ENCODE results near the gene TNFAIP6. TPM values are rescaled to one million over a fixed set of nuclear protein-coding genes. Genes with fewer than 3 reads are reported as not detected.

The TNFAIP6 gene
- polyA plus RNA-seq, 6 donors from 2014 or later, result 0.25 TPM; not detected in 5

DNA sequence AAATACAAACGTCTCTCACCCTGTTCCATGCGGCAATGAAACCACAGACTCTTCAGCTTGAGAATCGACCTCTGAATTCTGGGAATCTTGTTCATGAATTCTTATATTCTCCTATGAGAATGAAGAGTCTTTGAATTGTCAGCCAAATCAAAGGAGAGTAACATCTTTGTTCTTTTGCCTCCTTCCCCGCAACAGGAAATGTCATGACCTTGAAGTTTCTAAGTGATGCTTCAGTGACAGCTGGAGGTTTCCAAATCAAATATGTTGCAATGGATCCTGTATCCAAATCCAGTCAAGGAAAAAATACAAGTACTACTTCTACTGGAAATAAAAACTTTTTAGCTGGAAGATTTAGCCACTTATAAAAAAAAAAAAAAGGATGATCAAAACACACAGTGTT lies 21.8 kb downstream of the TNFAIP6 start:
- no peak for DNase-seq
- no peaks in the 10 kb centered on the region for H3K4me1 Mint-ChIP-seq
- peaks cover 0 to 5% (median 0%) of the 10 kb centered on the region in 3 donors for H3K27me3 Mint-ChIP-seq
- H3K36me3 Mint-ChIP-seq, result no peaks in the 10 kb centered on the region
- no peak for ATAC-seq (ENCODE audit: low read depth in 2 of 2)
- no peaks in the 10 kb centered on the region for H3K9me3 Mint-ChIP-seq
- no peak overlapping the region for H3K27ac Mint-ChIP-seq
- no peak overlapping the region for H3K4me3 Mint-ChIP-seq

DNA sequence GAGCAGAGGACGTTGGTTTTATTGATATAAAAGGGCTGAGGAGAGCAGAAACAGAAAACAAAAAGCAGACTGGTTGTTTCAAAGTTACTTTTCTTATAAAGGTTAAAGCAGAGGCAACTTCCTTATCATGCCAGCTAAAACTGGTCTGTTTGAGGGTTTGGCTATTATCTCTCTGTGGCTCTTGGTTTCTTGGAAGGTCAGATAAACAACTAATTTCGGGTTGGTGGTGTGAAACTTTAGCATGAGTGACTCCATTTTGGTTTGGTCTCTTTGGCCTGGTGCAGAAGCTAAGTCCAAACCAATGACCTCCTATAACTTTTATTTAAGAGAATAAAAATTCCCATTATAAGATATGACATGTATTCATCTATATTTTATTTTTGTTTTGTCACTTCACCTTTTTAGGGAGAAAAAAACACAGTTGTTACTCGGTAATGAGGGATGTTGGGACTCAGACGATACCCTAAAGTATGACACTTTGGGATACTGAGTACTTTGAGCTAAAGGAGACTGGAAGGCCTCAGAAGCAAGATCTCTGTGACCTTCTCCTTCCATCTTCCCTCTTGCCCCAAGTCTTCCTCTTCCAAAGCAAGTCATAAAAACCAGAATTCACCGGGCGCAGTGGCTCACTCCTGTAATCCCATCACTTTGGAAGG lies 23.3 kb downstream of the TNFAIP6 start:
- H3K27me3 Mint-ChIP-seq, result peaks cover 0 to 4% (median 0%) of the 10 kb centered on the region in 3 donors
- H3K4me3 Mint-ChIP-seq, result no peak overlapping the region
- H3K36me3 Mint-ChIP-seq, result no peaks in the 10 kb centered on the region
- DNase-seq (no peak), ATAC-seq (ENCODE audit: low read depth in 2 of 2) (no peak)
- no peaks in the 10 kb centered on the region for H3K9me3 Mint-ChIP-seq
- no peak overlapping the region for H3K27ac Mint-ChIP-seq
- no peaks in the 10 kb centered on the region for H3K4me1 Mint-ChIP-seq

DNA sequence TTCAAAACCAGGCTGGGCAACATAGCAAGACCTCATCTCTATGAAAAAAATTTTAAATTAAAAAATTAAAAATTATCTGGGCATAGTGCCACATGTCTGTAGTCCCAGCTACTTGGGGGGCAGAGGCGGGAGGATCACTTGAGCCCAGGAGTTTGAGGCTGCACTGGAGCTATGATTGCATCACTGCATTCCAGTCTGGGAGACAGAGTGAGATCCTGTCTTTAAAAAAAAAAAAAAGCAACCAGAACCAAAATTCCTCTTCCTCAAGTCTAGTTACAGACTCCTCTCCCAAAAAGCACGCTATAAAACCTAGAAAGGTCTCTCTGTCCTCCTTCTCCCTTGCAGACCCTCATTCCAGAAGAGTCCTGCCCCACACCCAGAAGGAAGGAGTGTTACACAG lies 23.9 kb downstream of the TNFAIP6 start:
- Mint-ChIP-seq H3K27ac (no peak overlapping the region), H3K4me1 (no peaks in the 10 kb centered on the region), H3K27me3 (peaks cover 0 to 4% (median 0%) of the 10 kb centered on the region in 3 donors), H3K9me3 (no peaks in the 10 kb centered on the region), H3K4me3 (no peak overlapping the region), H3K36me3 (no peaks in the 10 kb centered on the region)
- ATAC-seq (ENCODE audit: low read depth in 2 of 2) (no peak), DNase-seq (no peak)

DNA sequence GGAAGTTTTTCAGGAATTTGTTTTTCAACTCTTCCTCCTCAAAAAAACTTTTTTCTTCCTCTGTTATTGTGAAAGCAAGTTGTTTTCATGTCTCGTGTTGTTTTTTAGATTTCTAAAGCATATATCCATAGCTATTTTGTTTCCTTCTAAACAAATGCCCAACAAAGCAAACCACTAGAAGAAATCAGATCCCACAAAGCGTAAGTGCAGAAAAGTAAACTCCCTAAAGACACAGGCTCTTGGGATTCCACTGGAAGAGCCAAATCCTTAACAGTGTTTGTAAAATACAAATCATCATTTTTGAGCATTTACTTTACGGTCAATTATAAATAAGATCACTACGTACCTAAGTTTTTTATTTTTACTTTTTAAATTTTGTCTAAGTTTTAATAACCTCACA lies 30.6 kb downstream of the TNFAIP6 start:
- no peak overlapping the region for H3K27ac Mint-ChIP-seq
- no peaks in the 10 kb centered on the region for H3K4me1 Mint-ChIP-seq
- ATAC-seq (ENCODE audit: low read depth in 2 of 2) (no peak), DNase-seq (no peak)
- peaks cover 0 to 11% (median 3%) of the 10 kb centered on the region in 7 donors for H3K9me3 Mint-ChIP-seq
- H3K4me3 Mint-ChIP-seq, result no peak overlapping the region
- H3K27me3 Mint-ChIP-seq, result peaks cover 0 to 8% (median 0%) of the 10 kb centered on the region in 3 donors
- no peaks in the 10 kb centered on the region for H3K36me3 Mint-ChIP-seq

DNA sequence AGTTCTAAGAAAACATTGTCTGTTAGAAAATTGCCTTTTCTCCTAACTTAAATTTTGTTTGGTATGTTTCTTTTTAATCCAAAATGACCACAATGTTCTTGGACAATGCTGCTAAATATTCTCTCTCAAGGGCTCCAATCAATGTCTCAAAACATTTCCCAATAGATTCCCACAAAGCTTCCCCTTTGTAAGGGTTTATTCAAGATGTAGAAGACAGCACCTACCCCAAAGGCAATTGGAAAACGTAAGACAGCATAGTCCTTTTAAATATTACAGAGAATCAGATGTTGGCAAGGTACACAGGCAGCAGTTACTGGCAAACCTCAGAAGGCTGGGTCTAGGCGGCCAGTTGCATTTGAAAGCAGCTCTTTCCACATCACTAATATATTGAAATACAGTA lies 34.0 kb downstream of the TNFAIP6 start:
- peaks cover 0 to 3% (median 0%) of the 10 kb centered on the region in 3 donors for H3K27me3 Mint-ChIP-seq
- no peaks in the 10 kb centered on the region for H3K36me3 Mint-ChIP-seq
- H3K4me1 Mint-ChIP-seq, result no peaks in the 10 kb centered on the region
- H3K27ac Mint-ChIP-seq, result no peak overlapping the region
- DNase-seq (no peak), ATAC-seq (ENCODE audit: low read depth in 2 of 2) (no peak)
- peaks cover 0 to 14% (median 7%) of the 10 kb centered on the region in 7 donors for H3K9me3 Mint-ChIP-seq
- H3K4me3 Mint-ChIP-seq, result no peak overlapping the region

DNA sequence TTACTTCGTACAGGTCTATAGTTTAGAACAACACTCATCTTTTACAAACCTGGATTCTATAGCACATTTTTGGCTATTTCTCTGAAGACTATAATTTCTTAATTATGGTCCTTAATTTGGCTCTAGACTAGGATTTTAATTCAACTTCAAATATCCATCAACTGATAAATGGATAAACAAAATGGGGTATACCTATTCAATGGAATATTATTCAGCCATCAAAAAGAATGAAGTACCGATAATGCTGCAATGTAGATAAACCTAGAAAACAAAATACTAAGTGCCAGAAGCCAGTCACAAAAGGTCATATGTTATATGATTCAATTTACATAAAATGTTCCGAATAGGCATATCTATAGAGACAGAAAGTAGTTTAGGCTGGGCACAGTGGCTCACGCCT lies 37.1 kb downstream of the TNFAIP6 start:
- Mint-ChIP-seq H3K4me1 (no peaks in the 10 kb centered on the region), H3K27ac (peak overlapping the region in 1 of 6 donors; percentile 30), H3K4me3 (no peak overlapping the region), H3K36me3 (no peaks in the 10 kb centered on the region), H3K9me3 (peaks cover 0 to 14% (median 7%) of the 10 kb centered on the region in 7 donors), H3K27me3 (peaks cover 0 to 3% (median 0%) of the 10 kb centered on the region in 3 donors)
- no peak for DNase-seq
- ATAC-seq (ENCODE audit: low read depth in 2 of 2), result no peak

DNA sequence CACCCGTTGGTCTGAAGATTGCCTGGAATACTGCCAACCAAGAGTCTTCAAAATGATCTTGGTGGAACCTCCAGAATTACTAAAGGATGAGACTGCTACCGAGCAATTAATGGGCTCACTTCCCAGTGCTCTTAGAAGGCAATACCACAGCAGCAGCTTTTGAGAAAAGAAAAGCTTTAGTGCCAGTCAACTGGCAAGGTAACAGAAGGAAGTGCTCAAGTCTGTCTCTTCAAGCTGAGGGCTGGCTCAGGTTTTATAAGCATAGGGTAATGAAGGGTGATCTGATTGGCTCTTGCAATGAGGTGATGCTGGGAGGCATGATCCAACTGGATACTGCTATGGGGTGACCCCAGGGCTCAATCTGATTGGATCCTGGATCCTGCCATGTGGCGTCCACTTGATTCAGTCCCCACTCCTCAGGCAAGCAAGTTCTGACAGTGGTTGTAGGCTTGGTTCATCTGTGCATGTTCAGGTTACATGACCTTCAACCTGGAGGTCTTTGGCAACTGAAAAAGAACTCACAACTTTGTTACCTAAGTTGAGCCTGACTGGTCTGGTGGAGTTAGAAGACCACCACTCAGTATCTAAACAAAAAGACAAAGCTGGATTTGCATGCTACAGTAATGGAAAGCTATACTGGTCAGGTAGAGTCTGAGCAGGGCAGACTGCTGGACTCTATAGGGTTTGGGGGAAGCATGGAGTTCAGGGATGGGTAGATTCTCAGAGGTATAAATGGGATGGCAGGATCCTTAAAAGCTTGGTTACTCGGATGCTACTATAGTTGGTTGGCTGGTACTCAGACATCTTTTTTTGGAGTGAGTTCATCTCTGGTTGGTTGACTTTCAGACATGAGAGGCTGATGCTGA lies 38.4 kb downstream of the TNFAIP6 start:
- Mint-ChIP-seq H3K9me3 (peaks cover 0 to 7% (median 5%) of the 10 kb centered on the region in 7 donors), H3K4me3 (no peak overlapping the region), H3K36me3 (no peaks in the 10 kb centered on the region), H3K4me1 (no peaks in the 10 kb centered on the region), H3K27ac (no peak overlapping the region), H3K27me3 (peaks cover 0 to 3% (median 0%) of the 10 kb centered on the region in 3 donors)
- DNase-seq (no peak), ATAC-seq (ENCODE audit: low read depth in 2 of 2) (no peak)

DNA sequence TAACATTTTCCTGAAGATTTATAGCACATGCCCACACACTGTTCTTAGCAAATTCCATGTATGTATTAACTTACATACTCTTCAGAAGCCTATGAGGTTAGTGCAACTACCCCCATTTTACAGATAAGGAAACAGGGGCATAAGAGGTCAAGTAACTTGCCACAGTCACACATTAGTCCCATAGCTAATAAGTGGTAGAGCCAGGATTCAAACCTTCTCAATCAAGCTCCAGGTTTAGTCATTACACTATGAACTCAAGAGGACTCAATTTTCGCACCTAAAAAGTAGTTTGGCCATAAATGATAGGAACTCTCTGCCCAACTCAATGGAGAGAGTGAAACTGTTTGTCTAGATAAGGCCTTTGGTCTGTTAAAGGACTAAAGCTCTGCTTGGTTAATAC lies 42.6 kb downstream of the TNFAIP6 start:
- H3K4me1 Mint-ChIP-seq, result no peaks in the 10 kb centered on the region

DNA sequence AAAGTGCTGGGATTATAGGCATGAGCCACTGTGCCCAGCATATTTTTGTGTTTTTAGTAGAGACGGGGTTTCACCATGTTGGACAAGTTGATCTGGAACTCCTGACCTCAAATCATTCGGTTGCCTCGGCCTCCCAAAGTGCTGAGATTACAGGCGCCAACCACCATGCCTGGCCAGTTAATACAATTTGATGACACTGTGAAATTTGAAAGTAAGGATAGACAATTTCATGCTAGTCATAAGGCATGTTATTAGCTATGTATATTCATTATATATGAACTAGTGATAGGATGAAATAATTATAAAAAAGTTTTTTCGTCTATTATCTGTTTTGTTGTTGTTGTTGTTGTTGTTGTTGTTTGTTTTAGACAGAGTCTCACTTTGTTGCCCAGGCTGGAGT lies 43.8 kb downstream of the TNFAIP6 start:
- H3K27me3 Mint-ChIP-seq, result no peaks in the 10 kb centered on the region
- H3K27ac Mint-ChIP-seq, result peak overlapping the region in 1 of 6 donors; percentile 66
- no peaks in the 10 kb centered on the region for H3K4me1 Mint-ChIP-seq
- no peaks in the 10 kb centered on the region for H3K9me3 Mint-ChIP-seq
- no peak for ATAC-seq (ENCODE audit: low read depth in 2 of 2)
- DNase-seq, result no peak
- H3K36me3 Mint-ChIP-seq, result no peaks in the 10 kb centered on the region
- no peak overlapping the region for H3K4me3 Mint-ChIP-seq

More for the DNA sequence above, 42.6 kb downstream of the TNFAIP6 start:
- no peak overlapping the region for H3K27ac Mint-ChIP-seq
- DNase-seq (no peak), ATAC-seq (ENCODE audit: low read depth in 2 of 2) (no peak)
- H3K36me3 Mint-ChIP-seq, result no peaks in the 10 kb centered on the region
- H3K9me3 Mint-ChIP-seq, result no peaks in the 10 kb centered on the region
- H3K4me3 Mint-ChIP-seq, result no peak overlapping the region
- H3K27me3 Mint-ChIP-seq, result no peaks in the 10 kb centered on the region

DNA sequence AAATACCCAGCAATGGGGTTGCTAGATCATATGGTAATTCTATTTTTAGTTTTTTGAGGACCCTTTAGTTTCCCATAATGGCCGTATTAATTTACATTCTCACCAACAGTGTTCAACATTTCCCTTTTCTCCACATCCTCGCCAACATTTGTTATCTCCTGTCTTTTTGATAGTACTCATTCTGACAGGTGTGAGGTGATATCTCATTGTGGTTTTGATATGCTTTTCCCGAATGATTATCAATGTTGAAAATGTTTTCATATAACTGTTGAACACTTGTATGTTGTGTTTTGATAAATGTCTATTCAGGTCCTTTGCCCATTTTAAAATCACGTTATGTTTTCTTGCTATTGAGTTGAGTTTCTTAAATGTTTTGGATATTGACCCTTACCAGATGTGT lies 46.5 kb downstream of the TNFAIP6 start:
- DNase-seq (no peak), ATAC-seq (ENCODE audit: low read depth in 2 of 2) (no peak)
- no peaks in the 10 kb centered on the region for H3K27me3 Mint-ChIP-seq
- no peak overlapping the region for H3K27ac Mint-ChIP-seq
- no peak overlapping the region for H3K4me3 Mint-ChIP-seq
- no peaks in the 10 kb centered on the region for H3K4me1 Mint-ChIP-seq
- no peaks in the 10 kb centered on the region for H3K36me3 Mint-ChIP-seq
- no peaks in the 10 kb centered on the region for H3K9me3 Mint-ChIP-seq

DNA sequence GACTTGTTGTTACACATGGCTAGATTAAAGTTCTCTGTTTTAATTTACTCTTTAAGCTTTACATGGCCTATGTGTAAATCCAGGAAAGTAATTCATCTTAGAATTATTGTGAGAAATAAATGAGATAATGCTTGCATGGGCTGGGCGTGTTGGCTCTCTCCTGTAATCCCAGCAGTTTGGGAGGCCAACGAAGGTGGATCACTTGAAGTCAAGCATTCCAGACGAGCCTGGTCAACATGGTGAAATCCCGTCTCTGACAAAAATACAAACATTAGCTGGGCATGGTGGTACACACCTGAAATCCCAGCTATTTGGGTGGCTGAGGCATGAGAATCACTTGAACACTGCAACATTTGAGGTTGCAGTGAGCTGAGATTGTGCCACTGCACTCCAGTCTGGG lies 48.0 kb downstream of the TNFAIP6 start:
- no peak for DNase-seq
- Mint-ChIP-seq H3K9me3 (no peaks in the 10 kb centered on the region), H3K4me3 (peak overlapping the region in 1 of 8 donors; percentile 68), H3K27me3 (no peaks in the 10 kb centered on the region), H3K36me3 (no peaks in the 10 kb centered on the region), H3K27ac (peak overlapping the region in 1 of 6 donors; percentile 26), H3K4me1 (peaks cover 2 to 8% (median 4%) of the 10 kb centered on the region in 3 donors)
- ATAC-seq (ENCODE audit: low read depth in 2 of 2), result no peak

DNA sequence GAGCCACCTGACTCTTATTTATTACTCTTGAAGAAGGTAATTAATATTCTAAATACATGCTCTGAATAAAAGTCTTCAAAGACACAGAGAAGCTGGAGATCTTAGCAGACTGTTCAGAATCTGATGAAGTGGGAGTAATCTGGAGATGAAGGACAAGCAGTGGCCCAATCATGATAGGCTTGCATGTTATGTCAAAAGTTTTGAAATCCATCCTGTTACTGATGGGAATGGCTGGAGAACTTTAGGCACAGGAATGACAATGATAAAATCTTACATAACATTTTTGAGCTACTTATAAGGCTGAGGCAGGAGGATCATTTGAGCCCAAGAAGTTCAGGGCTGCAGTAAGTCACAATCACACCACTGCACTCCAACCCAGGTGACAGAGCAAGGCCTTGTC lies 49.9 kb downstream of the TNFAIP6 start:
- Mint-ChIP-seq H3K27ac (no peak overlapping the region), H3K36me3 (no peaks in the 10 kb centered on the region), H3K4me1 (peaks cover 10 to 25% (median 17%) of the 10 kb centered on the region in 3 donors), H3K4me3 (peak overlapping the region in 2 of 8 donors; percentile 25 to 52), H3K9me3 (no peaks in the 10 kb centered on the region), H3K27me3 (no peaks in the 10 kb centered on the region)
- no peak for DNase-seq
- no peak for ATAC-seq (ENCODE audit: low read depth in 2 of 2)

DNA sequence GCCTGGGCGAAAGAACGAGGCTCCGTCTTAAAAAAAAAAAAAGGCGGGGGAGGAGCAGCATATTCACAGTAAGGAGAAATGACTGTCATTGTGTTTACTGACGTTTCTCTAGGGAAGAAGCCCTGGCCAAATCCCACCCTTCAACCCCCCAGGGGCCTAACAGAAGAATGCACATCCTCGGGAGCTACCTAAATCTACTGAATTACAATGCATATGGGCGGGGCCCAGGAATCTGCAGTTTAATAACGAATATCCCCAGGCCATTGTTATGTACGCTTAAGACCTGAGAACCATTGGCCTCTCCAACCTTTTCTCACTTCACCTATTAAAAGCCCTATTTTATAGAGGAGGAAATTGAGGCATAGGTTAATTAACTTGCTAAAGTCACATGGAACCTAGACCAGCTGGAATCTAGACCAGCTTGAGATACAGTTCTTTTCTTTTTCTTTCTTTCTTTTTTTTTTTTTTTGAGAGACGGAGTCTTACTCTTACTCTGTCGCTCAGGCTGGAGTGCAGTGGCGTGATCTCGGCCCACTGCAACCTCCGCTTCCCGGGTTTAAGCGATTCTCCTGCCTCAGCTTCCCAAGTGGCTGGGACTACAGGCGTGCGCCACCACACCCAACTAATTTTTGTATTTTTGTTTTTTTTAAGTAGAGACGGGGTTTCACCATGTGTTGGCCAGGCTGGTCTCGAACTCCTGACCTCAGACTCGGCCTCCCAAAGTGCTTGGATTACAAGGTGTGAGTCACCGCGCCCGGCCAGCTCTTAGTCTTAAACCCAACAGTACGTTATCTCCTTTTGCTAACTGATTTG lies 51.6 kb downstream of the TNFAIP6 start:
- ATAC-seq (ENCODE audit: low read depth in 2 of 2), result no peak
- Mint-ChIP-seq H3K9me3 (no peaks in the 10 kb centered on the region), H3K4me1 (peaks cover 10 to 30% (median 21%) of the 10 kb centered on the region in 3 donors), H3K27ac (peak overlapping the region in 5 of 6 donors; percentile 89 to 99 (median 97)), H3K27me3 (no peaks in the 10 kb centered on the region), H3K36me3 (no peaks in the 10 kb centered on the region), H3K4me3 (peak overlapping the region; percentile 93 to 100 (median 98))
- no peak for DNase-seq

All from naive B cell (primary cell).